CD4-positive, alpha-beta T cell (primary cell): ENCODE measurements around the gene ZNF366. TPM values are rescaled to one million over a fixed set of nuclear protein-coding genes. Genes with fewer than 3 reads are reported as not detected.

ENCODE experiments used
- ATAC-seq: fragments of 200-7000 bp; cut with Tn5 transposase; one replicate; pipeline ENCODE4 v1.10.0; 2022; ENCODE audit warnings: mild to moderate bottlenecking; ENCODE audit not compliant: poor library complexity
- CTCF ChIA-PET: fragments of 350-600 bp; sonication (Branson Sonifier 250); formaldehyde crosslinking; loops from one replicate; lab custom pipeline; 2021; ENCODE audit warnings: antibody characterized with exemption, inconsistent platforms; lab: Charles Lee
- POLR2A ChIA-PET: fragments of 350-600 bp; sonication (Branson Sonifier 250); formaldehyde crosslinking; loops from one replicate; lab custom pipeline; 2021; ENCODE audit warnings: antibody characterized with exemption, inconsistent platforms; lab: Charles Lee
- DNase-seq, 14 experiments: peaks; one replicate each; pipeline ENCODE4 v3.0.0-alpha.2; 2013 to 2020; ENCODE audit warnings: mixed read lengths in 2 of 14
- H3K27ac ChIP-seq, 2 donors: one replicate each; pipeline versions ENCODE4 v1.5.1 to v1.7.0; 2013; ENCODE audit warnings: low read length in 2 of 2, low read depth in 1 of 2, mild to moderate bottlenecking in 1 of 2
- H3K27me3 ChIP-seq, 2 experiments: 1 replicate in 1 of 2; 2 replicates in 1 of 2; pipeline versions ENCODE4 v1.6.1 to v1.7.0; 2013; ENCODE audit warnings: low read length in 2 of 2, control low read depth in 1 of 2, mild to moderate bottlenecking in 1 of 2, moderate library complexity in 1 of 2; ENCODE audit not compliant: insufficient read depth in 2 of 2, control insufficient read depth in 1 of 2
- H3K36me3 ChIP-seq: one replicate; pipeline ENCODE4 v1.6.1; 2013; ENCODE audit warnings: low read length, control low read depth; ENCODE audit not compliant: insufficient read depth
- H3K4me1 ChIP-seq: one replicate; pipeline ENCODE4 v1.6.1; 2013; ENCODE audit warnings: low read length, control low read depth; ENCODE audit not compliant: insufficient read depth
- H3K4me3 ChIP-seq: one replicate; pipeline ENCODE4 v1.5.1; 2013; ENCODE audit warnings: mild to moderate bottlenecking, low read length, moderate library complexity
- H3K9me3 ChIP-seq, 2 experiments: 1 replicate in 1 of 2; 2 replicates in 1 of 2; pipeline versions ENCODE4 v1.6.1 to v1.7.0; 2013; ENCODE audit warnings: low read length in 2 of 2, mild to moderate bottlenecking in 2 of 2, control low read depth in 1 of 2, moderate library complexity in 1 of 2; ENCODE audit not compliant: control insufficient read depth in 1 of 2, insufficient read depth in 1 of 2
- H3K27ac Mint-ChIP-seq: one replicate; pipeline ENCODE4 v1.8.0; 2020; ENCODE audit warnings: mixed read lengths
- H3K27me3 Mint-ChIP-seq: one replicate; pipeline ENCODE4 v1.8.0; 2021; ENCODE audit warnings: mixed read lengths
- H3K36me3 Mint-ChIP-seq: one replicate; pipeline ENCODE4 v1.8.0; 2021; ENCODE audit warnings: low read depth, mixed read lengths
- H3K4me1 Mint-ChIP-seq: one replicate; pipeline ENCODE4 v1.8.0; 2021; ENCODE audit warnings: low read depth, mixed read lengths
- H3K4me3 Mint-ChIP-seq: one replicate; pipeline ENCODE4 v1.8.0; 2020; ENCODE audit warnings: mild to moderate bottlenecking, mixed read lengths
- H3K9me3 Mint-ChIP-seq: one replicate; pipeline ENCODE4 v1.8.0; 2020; ENCODE audit warnings: mixed read lengths
- intact Hi-C, 2 experiments: fragments of 100-400 bp; cut with DNase I in 1 of 2; cut with micrococcal nuclease in 1 of 2; formaldehyde crosslinking; loops; one replicate each; pipeline versions ENCODE4 v1.15.1 to v1.9.0; 2023 to 2025; cut with DNase I, micrococcal nuclease
- total RNA-seq, 174 experiments: library from RNA in 2 of 174; stranded (reverse) in 2 of 174; gene quantifications; one replicate each; pipeline ENCODE4 v1.2.3 and lab custom pipeline; 2021 to 2026
- TF ChIP-seq, protein P1 (sequence below): fragments of 200-600 bp; IDR thresholded peaks from one replicate; pipeline ENCODE4 v1.8.0; 2022; ENCODE audit warnings: antibody characterized with exemption, mild to moderate bottlenecking

ZNF366 gene
- total RNA-seq, 2 experiments from 2014 or later = 0.06 to 0.14 TPM

- CTCF ChIA-PET = no interaction called here
- peaks cover 13% of the 10 kb centered on the region for H3K27me3 Mint-ChIP-seq
- H3K36me3 Mint-ChIP-seq = no peaks in the 10 kb centered on the region
These were observed 28.9 kb downstream of the ZNF366 start for GRCh38 chr5:72478276-72478675.

GRCh38 chr5:72477644-72478043, 29.6 kb downstream of the ZNF366 start:
- H3K9me3 ChIP-seq = no peaks in the 10 kb centered on the region
- no peak overlapping the region for H3K27ac Mint-ChIP-seq
- H3K27ac ChIP-seq = no peak overlapping the region
- DNase-seq (no peak), ATAC-seq (no peak)
- TF ChIP-seq, protein P1, sequence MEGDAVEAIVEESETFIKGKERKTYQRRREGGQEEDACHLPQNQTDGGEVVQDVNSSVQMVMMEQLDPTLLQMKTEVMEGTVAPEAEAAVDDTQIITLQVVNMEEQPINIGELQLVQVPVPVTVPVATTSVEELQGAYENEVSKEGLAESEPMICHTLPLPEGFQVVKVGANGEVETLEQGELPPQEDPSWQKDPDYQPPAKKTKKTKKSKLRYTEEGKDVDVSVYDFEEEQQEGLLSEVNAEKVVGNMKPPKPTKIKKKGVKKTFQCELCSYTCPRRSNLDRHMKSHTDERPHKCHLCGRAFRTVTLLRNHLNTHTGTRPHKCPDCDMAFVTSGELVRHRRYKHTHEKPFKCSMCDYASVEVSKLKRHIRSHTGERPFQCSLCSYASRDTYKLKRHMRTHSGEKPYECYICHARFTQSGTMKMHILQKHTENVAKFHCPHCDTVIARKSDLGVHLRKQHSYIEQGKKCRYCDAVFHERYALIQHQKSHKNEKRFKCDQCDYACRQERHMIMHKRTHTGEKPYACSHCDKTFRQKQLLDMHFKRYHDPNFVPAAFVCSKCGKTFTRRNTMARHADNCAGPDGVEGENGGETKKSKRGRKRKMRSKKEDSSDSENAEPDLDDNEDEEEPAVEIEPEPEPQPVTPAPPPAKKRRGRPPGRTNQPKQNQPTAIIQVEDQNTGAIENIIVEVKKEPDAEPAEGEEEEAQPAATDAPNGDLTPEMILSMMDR = no peak
- H3K4me1 Mint-ChIP-seq = no peaks in the 10 kb centered on the region
- intact Hi-C loops = no loop called here
- no peaks in the 10 kb centered on the region for H3K36me3 ChIP-seq
- H3K4me1 ChIP-seq = no peaks in the 10 kb centered on the region
- peaks cover 19% of the 10 kb centered on the region for H3K27me3 Mint-ChIP-seq
- H3K27me3 ChIP-seq = peaks cover 2 to 12% of the 10 kb centered on the region in 2 experiments
- H3K9me3 Mint-ChIP-seq = no peaks in the 10 kb centered on the region
- H3K36me3 Mint-ChIP-seq = no peaks in the 10 kb centered on the region
- no peak overlapping the region for H3K4me3 Mint-ChIP-seq
- POLR2A ChIA-PET = no interaction called here
- CTCF ChIA-PET = no interaction called here
- no peak overlapping the region for H3K4me3 ChIP-seq

More at GRCh38 chr5:72478276-72478675, 28.9 kb downstream of the ZNF366 start:
- Histone ChIP-seq H3K9me3 (no peaks in the 10 kb centered on the region), H3K36me3 (no peaks in the 10 kb centered on the region), H3K27ac (no peak overlapping the region), H3K4me3 (no peak overlapping the region), H3K4me1 (no peaks in the 10 kb centered on the region), H3K27me3 (peaks cover 0 to 6% of the 10 kb centered on the region in 2 experiments)
- POLR2A ChIA-PET = no interaction called here
- no peak overlapping the region for H3K4me3 Mint-ChIP-seq
- H3K4me1 Mint-ChIP-seq = no peaks in the 10 kb centered on the region
- ATAC-seq (no peak), DNase-seq (no peak)
- H3K9me3 Mint-ChIP-seq = no peaks in the 10 kb centered on the region
- TF ChIP-seq, protein P1 = no peak
- no peak overlapping the region for H3K27ac Mint-ChIP-seq
- intact Hi-C loops = no loop called here

DNA sequence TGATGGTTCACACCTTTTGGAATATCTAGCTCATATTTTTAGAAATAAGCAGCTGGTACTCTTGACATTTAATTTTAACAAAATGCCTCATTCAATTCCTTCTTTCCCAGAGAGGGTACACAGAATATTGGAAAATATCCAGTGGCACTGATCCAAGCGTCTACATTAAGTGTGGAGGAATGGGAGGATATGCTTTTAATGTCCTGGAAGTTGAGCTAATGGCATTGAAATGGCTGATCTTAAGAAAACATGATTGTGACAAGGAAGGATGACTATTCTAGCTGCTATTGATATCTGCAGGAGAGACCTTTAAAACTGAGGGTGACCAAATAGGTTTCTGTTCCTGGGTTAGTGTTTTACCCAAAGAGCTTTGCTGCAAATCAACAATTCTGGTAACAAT, 30.0 kb downstream of the ZNF366 start:
- POLR2A ChIA-PET = no interaction called here
- Mint-ChIP-seq H3K4me3 (no peak overlapping the region), H3K27ac (no peak overlapping the region), H3K4me1 (no peaks in the 10 kb centered on the region), H3K9me3 (no peaks in the 10 kb centered on the region), H3K27me3 (peaks cover 20% of the 10 kb centered on the region), H3K36me3 (no peaks in the 10 kb centered on the region)
- Histone ChIP-seq H3K9me3 (no peaks in the 10 kb centered on the region), H3K4me1 (no peaks in the 10 kb centered on the region), H3K27me3 (peaks cover 4 to 13% of the 10 kb centered on the region in 2 experiments), H3K27ac (no peak overlapping the region), H3K36me3 (no peaks in the 10 kb centered on the region), H3K4me3 (no peak overlapping the region)
- ATAC-seq (no peak), DNase-seq (no peak)
- intact Hi-C loops = no loop called here
- CTCF ChIA-PET = no interaction called here
- TF ChIP-seq, protein P1 = no peak
